GM23338 (cell line): ENCODE results near the gene SV2C. TPM values are rescaled to one million over a fixed set of nuclear protein-coding genes. Genes with fewer than 3 reads are reported as not detected.

ENCODE experiments used
- ATAC-seq: fragments of 200-7000 bp; cut with Tn5 transposase; 3 replicates; pipeline ENCODE4 v1.9.1; 2020
- DNase-seq: peaks from one replicate; pipeline ENCODE4 v3.0.0-alpha.2; 2015; ENCODE audit warnings: low spot score
- H2AFZ ChIP-seq: fragments of 200-600 bp; sonication (generic); 2 replicates; pipeline ENCODE4 v1.8.0; 2016; ENCODE audit warnings: antibody characterized with exemption, mild to moderate bottlenecking, moderate library complexity
- H3F3A ChIP-seq: fragments of 200-600 bp; sonication (generic); replicated peaks from 2 replicates; pipeline ENCODE4 v1.8.0; 2017; ENCODE audit warnings: antibody characterized with exemption, mixed run types, low read depth
- H3K27ac ChIP-seq: fragments of 200-600 bp; sonication (generic); 2 replicates; pipeline ENCODE4 v1.6.1; 2016; ENCODE audit warnings: low read depth
- H3K27me3 ChIP-seq: fragments of 200-600 bp; sonication (generic); 2 replicates; pipeline ENCODE4 v1.8.0; 2016; ENCODE audit warnings: mild to moderate bottlenecking, mixed run types, moderate library complexity; ENCODE audit not compliant: insufficient read depth
- H3K36me3 ChIP-seq: fragments of 200-600 bp; sonication (generic); 2 replicates; pipeline ENCODE4 v1.8.0; 2016; ENCODE audit warnings: mild to moderate bottlenecking; ENCODE audit not compliant: insufficient read depth
- H3K4me1 ChIP-seq: fragments of 200-600 bp; sonication (generic); 2 replicates; pipeline ENCODE4 v1.8.0; 2016; ENCODE audit warnings: mild to moderate bottlenecking, moderate library complexity; ENCODE audit not compliant: insufficient read depth
- H3K4me2 ChIP-seq: fragments of 200-600 bp; sonication (generic); 2 replicates; pipeline ENCODE4 v1.7.1; 2017; ENCODE audit warnings: mixed run types
- H3K4me3 ChIP-seq: fragments of 200-600 bp; sonication (generic); 2 replicates; pipeline ENCODE4 v1.6.1; 2016; ENCODE audit warnings: mixed run types
- H3K79me2 ChIP-seq: fragments of 200-600 bp; sonication (generic); replicated peaks from 2 replicates; pipeline ENCODE4 v1.8.0; 2017; ENCODE audit warnings: mild to moderate bottlenecking; ENCODE audit not compliant: insufficient read depth
- H3K9me2 ChIP-seq: fragments of 200-600 bp; sonication (generic); 2 replicates; pipeline ENCODE4 v1.8.0; 2017; ENCODE audit not compliant: insufficient read depth
- H4K20me1 ChIP-seq: fragments of 200-600 bp; sonication (generic); replicated peaks from 2 replicates; pipeline ENCODE4 v1.8.0; 2017; ENCODE audit warnings: mild to moderate bottlenecking; ENCODE audit not compliant: insufficient read depth
- H3K27ac Mint-ChIP-seq: 2 replicates; pipeline ENCODE4 v1.8.0; 2020; ENCODE audit warnings: inconsistent platforms, mild to moderate bottlenecking, moderate library complexity, mixed read lengths
- H3K27me3 Mint-ChIP-seq: 3 replicates; pipeline ENCODE4 v1.8.0; 2022; ENCODE audit warnings: low read depth, mild to moderate bottlenecking, moderate library complexity, mixed read lengths, inconsistent platforms; ENCODE audit not compliant: insufficient read depth, poor library complexity
- H3K36me3 Mint-ChIP-seq: 3 replicates; pipeline ENCODE4 v1.8.0; 2021; ENCODE audit warnings: low read depth, mild to moderate bottlenecking, inconsistent platforms, moderate library complexity, mixed read lengths
- H3K4me1 Mint-ChIP-seq: 3 replicates; pipeline ENCODE4 v1.8.0; 2020; ENCODE audit warnings: mild to moderate bottlenecking, inconsistent platforms, mixed read lengths
- H3K4me3 Mint-ChIP-seq: 3 replicates; pipeline ENCODE4 v1.8.0; 2021; ENCODE audit warnings: moderate library complexity, mild to moderate bottlenecking, inconsistent platforms, mixed read lengths
- H3K9me3 Mint-ChIP-seq: 3 replicates; pipeline ENCODE4 v1.8.0; 2020; ENCODE audit warnings: moderate library complexity, mild to moderate bottlenecking, inconsistent platforms, mixed read lengths
- CTCF ChIP-seq, 2 experiments: fragments of 200-600 bp in 1 of 2; sonication (generic) in 1 of 2; conservative IDR thresholded peaks; 2 replicates each; pipeline versions ENCODE4 v1.5.1 to v1.6.1; 2016 to 2017; ENCODE audit warnings: antibody characterized with exemption in 2 of 2, low read depth in 2 of 2, mild to moderate bottlenecking in 2 of 2, moderate library complexity in 1 of 2
- EZH2 ChIP-seq: fragments of 200-600 bp; sonication (generic); IDR thresholded peaks from one replicate; pipeline ENCODE4 v1.8.0; 2017; ENCODE audit warnings: antibody characterized with exemption, mild to moderate bottlenecking, low read depth; ENCODE audit not compliant: unreplicated experiment
- JUNB ChIP-seq: IDR thresholded peaks from one replicate; pipeline ENCODE4 v1.6.1; 2016; ENCODE audit warnings: antibody characterized with exemption; ENCODE audit not compliant: unreplicated experiment
- ZNF462 ChIP-seq: fragments of 250-450 bp; sonication (Bioruptor Pico); IDR thresholded peaks from 2 replicates; pipeline ENCODE4 v1.5.0; 2020; ENCODE audit warnings: mild to moderate bottlenecking, moderate library complexity
- polyA plus RNA-seq: library from polyadenylated mRNA; unstranded; fragments of >200 nt; fragmentation: Nextera tagmentation; extraction: Ambion mirVana; gene quantifications from 2 replicates; pipeline ENCODE4 v1.2.1, GENCODE V29; 2016
- total RNA-seq: library from RNA; depleted of rRNA; stranded (reverse); fragments of >200 nt; shearing (Covaris generic); gene quantifications from 2 replicates; pipeline ENCODE4 v1.2.3, GENCODE V29; 2014

SV2C gene
- total and polyA plus RNA-seq, 2 experiments from 2014 or later: 0.05 to 0.07 TPM

GRCh38 chr5:76145945-76146344 lies 62.8 kb downstream of the SV2C start:
- ATAC-seq (peak; percentile 75), DNase-seq (peak; percentile 74)
- Histone ChIP-seq H3K4me1 (peaks cover 17% of the 10 kb centered on the region), H3K4me3 (no peak overlapping the region), H3K4me2 (0 out of 2 replicates have a peak overlapping the region, but pooled peaks have one; percentile 22), H3K27ac (no peak overlapping the region), H3K36me3 (no peaks in the 10 kb centered on the region), H3K9me2 (peaks cover 3% of the 10 kb centered on the region; the same call in 1 of the 2 replicates), H3F3A (no peaks in the 10 kb centered on the region), H2AFZ (no peak overlapping the region), H3K27me3 (peaks cover 11% of the 10 kb centered on the region; the same call in 1 of the 2 replicates), H4K20me1 (no peaks in the 10 kb centered on the region), H3K79me2 (no peaks in the 10 kb centered on the region)
- H3K4me1 Mint-ChIP-seq: peaks cover 24% of the 10 kb centered on the region
- H3K4me3 Mint-ChIP-seq: no peak overlapping the region
- no peaks in the 10 kb centered on the region for H3K36me3 Mint-ChIP-seq
- peaks cover 2% of the 10 kb centered on the region for H3K27me3 Mint-ChIP-seq
- H3K27ac Mint-ChIP-seq: no peak overlapping the region
- TF ChIP-seq ZNF462: peak; percentile 96
- peak; percentile 67 to 74 for TF ChIP-seq CTCF (conservative IDR thresholded peaks at IDR 0.05; ENCODE audit: low read depth in 2 of 2)
- TF ChIP-seq EZH2: no peak
- no peak for TF ChIP-seq JUNB
- H3K9me3 Mint-ChIP-seq: no peaks in the 10 kb centered on the region
